IMR-90 (cell line): ENCODE data around the gene ZSCAN5A. TPM values are rescaled to one million over a fixed set of nuclear protein-coding genes. Genes with fewer than 3 reads are reported as not detected.
"Not testable (repeated sequence)": the region's sequence is repeated elsewhere in the genome, so short reads cannot be mapped to it uniquely, and the experiment has no call there.

Source experiments
- ATAC-seq: fragments of 200-7000 bp; cut with Tn5 transposase; 2 replicates; pipeline ENCODE4 v1.9.1; 2020; ENCODE audit warnings: low read depth, mild to moderate bottlenecking, moderate library complexity
- BruUV-seq: library from RNA; stranded (reverse); fragments of 400-500 nt; replicated peaks from 2 replicates; lab custom pipeline; 2021; lab: Mats Ljungman, UMichigan
- CTCF ChIA-PET: fragments of 300-600 bp; formaldehyde crosslinking; extraction: SDS; loops from one replicate; lab custom pipeline; 2021; ENCODE audit warnings: antibody characterized with exemption; lab: Yijun Ruan, JAX
- POLR2A ChIA-PET: fragments of 300-600 bp; sonication (Branson Sonifier 250); formaldehyde crosslinking; loops from one replicate; lab custom pipeline; 2022; ENCODE audit warnings: antibody characterized with exemption; ENCODE audit not compliant: unreplicated experiment; lab: Charles Lee
- DNase-seq: peaks from one replicate; pipeline ENCODE4 v3.0.0; 2013
- H2AFZ ChIP-seq: replicated peaks from 2 replicates; pipeline ENCODE3; 2013; ENCODE audit warnings: low read length, mild to moderate bottlenecking; ENCODE audit not compliant: poor library complexity
- H2AK5ac ChIP-seq: 2 replicates; pipeline ENCODE4 v1.6.1; 2013; ENCODE audit warnings: low read depth, low read length, inconsistent platforms
- H2AK9ac ChIP-seq: replicated peaks from 2 replicates; pipeline ENCODE3; 2013; ENCODE audit warnings: mild to moderate bottlenecking, low read depth, low read length, moderate library complexity; ENCODE audit not compliant: poor library complexity
- H2BK120ac ChIP-seq: 2 replicates; pipeline ENCODE4 v1.6.1; 2013; ENCODE audit warnings: low read depth, low read length, inconsistent platforms
- H2BK15ac ChIP-seq: 3 replicates; pipeline ENCODE4 v1.6.1; 2013; ENCODE audit warnings: low read depth, low read length, inconsistent platforms
- H2BK20ac ChIP-seq: 2 replicates; pipeline ENCODE4 v1.6.1; 2013; ENCODE audit warnings: low read depth, mild to moderate bottlenecking, inconsistent platforms, low read length, moderate library complexity
- H2BK5ac ChIP-seq: 2 replicates; pipeline ENCODE4 v1.6.1; 2013; ENCODE audit warnings: mild to moderate bottlenecking, low read depth, low read length, inconsistent platforms; ENCODE audit not compliant: poor library complexity, severe bottlenecking
- H3K14ac ChIP-seq: replicated peaks from 2 replicates; pipeline ENCODE4 v1.6.1; 2013; ENCODE audit warnings: low read depth, low read length, inconsistent platforms
- H3K18ac ChIP-seq: 2 replicates; pipeline ENCODE4 v1.6.1; 2013; ENCODE audit warnings: low read depth, low read length, control low read depth
- H3K23ac ChIP-seq: 2 replicates; pipeline ENCODE4 v1.6.1; 2013; ENCODE audit warnings: low read depth, low read length, inconsistent platforms
- H3K27ac ChIP-seq: 2 replicates; pipeline ENCODE4 v1.5.1; 2013; ENCODE audit warnings: mild to moderate bottlenecking, control low read depth, low read length; ENCODE audit not compliant: insufficient read depth
- H3K27me3 ChIP-seq: 2 replicates; pipeline ENCODE4 v1.6.1; 2013; ENCODE audit warnings: low read length; ENCODE audit not compliant: control insufficient read depth, insufficient read depth
- H3K36me3 ChIP-seq: 2 replicates; pipeline ENCODE4 v1.6.1; 2013; ENCODE audit warnings: low read length, mixed read lengths; ENCODE audit not compliant: control insufficient read depth, insufficient read depth
- H3K4ac ChIP-seq: 2 replicates; pipeline ENCODE4 v1.6.1; 2013; ENCODE audit warnings: low read depth, low read length, inconsistent platforms
- H3K4me1 ChIP-seq: 2 replicates; pipeline ENCODE4 v1.6.1; 2013; ENCODE audit warnings: low read length, mixed read lengths; ENCODE audit not compliant: control insufficient read depth, insufficient read depth
- H3K4me2 ChIP-seq: 2 replicates; pipeline ENCODE4 v1.6.1; 2013; ENCODE audit warnings: low read depth, mild to moderate bottlenecking, control low read depth, low read length, moderate library complexity
- H3K4me3 ChIP-seq: 2 replicates; pipeline ENCODE4 v1.5.1; 2013; ENCODE audit warnings: low read depth, mild to moderate bottlenecking, control low read depth, low read length, moderate library complexity; ENCODE audit not compliant: insufficient read depth
- H3K56ac ChIP-seq: 2 replicates; pipeline ENCODE4 v1.6.1; 2013; ENCODE audit warnings: low read length, inconsistent platforms; ENCODE audit not compliant: insufficient read depth; ENCODE audit errors: extremely low read depth
- H3K79me1 ChIP-seq, 2 experiments: 2 replicates each; pipeline ENCODE4 v1.6.1; 2013; ENCODE audit warnings: low read length in 2 of 2, inconsistent platforms in 1 of 2, low read depth in 1 of 2
- H3K9ac ChIP-seq: 2 replicates; pipeline ENCODE4 v1.6.1; 2013; ENCODE audit warnings: low read depth, low read length, control low read depth
- H3K9me1 ChIP-seq: 2 replicates; pipeline ENCODE4 v1.6.1; 2013; ENCODE audit warnings: low read length, inconsistent platforms; ENCODE audit not compliant: insufficient read depth
- H3K9me3 ChIP-seq: 2 replicates; pipeline ENCODE4 v1.6.1; 2013; ENCODE audit warnings: low read length; ENCODE audit not compliant: control insufficient read depth, insufficient read depth
- H4K20me1 ChIP-seq: 2 replicates; pipeline ENCODE4 v1.6.1; 2013; ENCODE audit warnings: low read length, inconsistent platforms; ENCODE audit not compliant: insufficient read depth
- H4K5ac ChIP-seq: 2 replicates; pipeline ENCODE4 v1.6.1; 2013; ENCODE audit warnings: mild to moderate bottlenecking, low read depth, low read length, control low read depth
- H4K8ac ChIP-seq, 2 experiments: 2 replicates each; pipeline ENCODE4 v1.6.1; 2013; ENCODE audit warnings: low read depth in 2 of 2, low read length in 2 of 2, control low read depth in 1 of 2, inconsistent platforms in 1 of 2
- H4K91ac ChIP-seq: 2 replicates; pipeline ENCODE4 v1.6.1; 2013; ENCODE audit warnings: low read depth, low read length, inconsistent platforms; ENCODE audit not compliant: insufficient read depth
- WGBS, 2 experiments: methylation state at CpG; one replicate each; pipeline versions ENCODE4 v1.1.5 to v1.1.7; 2013; ENCODE audit warnings: missing lambda C conversion rate in 2 of 2; ENCODE audit not compliant: insufficient read length in 1 of 2; ENCODE audit errors: extremely low coverage in 2 of 2; 5-methylcytosine and 5-hydroxymethylcytosine counted together
- dilution Hi-C: fragments of 300-500 bp; cut with HindIII; formaldehyde crosslinking; loops from one replicate; pipeline ENCODE4 v1.14.3; 2018; ENCODE audit warnings: low sequenced_read_pairs; ENCODE audit not compliant: unreplicated experiment
- in situ Hi-C: fragments of 300-500 bp; cut with MboI; formaldehyde crosslinking; loops from 3 replicates; pipeline ENCODE4 v1.14.3; 2019; ENCODE audit warnings: low sequenced_read_pairs, inconsistent platforms, mixed read lengths
- intact Hi-C: fragments of 100-400 bp; cut with micrococcal nuclease; formaldehyde crosslinking; loops from 2 replicates; pipeline ENCODE4 v1.10.0; 2022
- polyA plus RNA-seq, 3 experiments: library from polyadenylated mRNA; depleted of rRNA; stranded (reverse); fragments of >200 nt; gene quantifications; 2 replicates each; pipeline ENCODE4 v1.2.3, GENCODE V29; 2012; ENCODE audit warnings: low replicate concordance in 1 of 3
- total RNA-seq: library from RNA; depleted of rRNA; stranded (reverse); fragments of >200 nt; gene quantifications from 2 replicates; pipeline ENCODE4 v1.2.3, GENCODE V29; 2012

The ZSCAN5A gene
- total and polyA plus RNA-seq, 2 of the 4 experiments (the other 2 are of a cell fraction) = 4.3 to 5.0 TPM

- H3K27ac ChIP-seq, H3K9me1 ChIP-seq, H4K91ac ChIP-seq, H3K56ac ChIP-seq, H3K4me1 ChIP-seq, H2AK9ac ChIP-seq, H3K9ac ChIP-seq, DNase-seq, H4K20me1 ChIP-seq, H2BK20ac ChIP-seq, CTCF ChIA-PET, H3K18ac ChIP-seq, in situ Hi-C loops, H3K4ac ChIP-seq, H4K8ac ChIP-seq, POLR2A ChIA-PET, H4K5ac ChIP-seq, H3K14ac ChIP-seq, H3K36me3 ChIP-seq, dilution Hi-C loops, ATAC-seq, H3K27me3 ChIP-seq, H2BK15ac ChIP-seq, BruUV-seq, H2BK5ac ChIP-seq, H3K23ac ChIP-seq, H3K9me3 ChIP-seq, H3K79me1 ChIP-seq, H3K4me3 ChIP-seq, H3K4me2 ChIP-seq, H2BK120ac ChIP-seq, H2AK5ac ChIP-seq, H2AFZ ChIP-seq, intact Hi-C loops: not testable (repeated sequence)
- no CpG with 5 or more reads among the region's 8 CpGs for WGBS, 2 experiments
Observed at GRCh38 chr19:56337077-56337476, 22.4 kb upstream of the ZSCAN5A start.

- H3K4ac ChIP-seq, H3K9me1 ChIP-seq, H3K27me3 ChIP-seq, H4K20me1 ChIP-seq, H3K56ac ChIP-seq, DNase-seq, H3K23ac ChIP-seq, H4K8ac ChIP-seq, H3K9me3 ChIP-seq, dilution Hi-C loops, BruUV-seq, ATAC-seq, H3K4me2 ChIP-seq, H4K91ac ChIP-seq, H3K14ac ChIP-seq, H3K27ac ChIP-seq, H2BK5ac ChIP-seq, H4K5ac ChIP-seq, H2BK15ac ChIP-seq, H2AK9ac ChIP-seq, H3K4me1 ChIP-seq, H3K4me3 ChIP-seq, H2BK20ac ChIP-seq, H3K9ac ChIP-seq, H3K18ac ChIP-seq, H3K79me1 ChIP-seq, H2BK120ac ChIP-seq, H3K36me3 ChIP-seq, H2AK5ac ChIP-seq, intact Hi-C loops, in situ Hi-C loops, H2AFZ ChIP-seq, POLR2A ChIA-PET: not testable (repeated sequence)
- CTCF ChIA-PET = interaction anchor here (1.0 to 1.2 kb wide), 3 partner anchors 13 to 259 kb away, joined by 3 to 5 read pairs (median 3); no protein-coding TSS in a partner anchor
Observed at GRCh38 chr19:56335371-56335770, 20.7 kb upstream of the ZSCAN5A start.
